GM18505 (cell line): ENCODE results near the gene SCYGR2.

Source experiments
- ATAC-seq: cut with Tn5 transposase; IDR thresholded peaks from one replicate; pipeline ENCODE4 v1.9.1; 2021; ENCODE audit not compliant: unreplicated experiment
- POLR2A ChIP-seq: IDR thresholded peaks from 4 replicates; pipeline ENCODE4 v1.6.1; 2011; ENCODE audit warnings: borderline replicate concordance; ENCODE audit not compliant: insufficient read depth, insufficient read length; ENCODE audit errors: extremely low read depth

The SCYGR2 gene

GRCh38 chr2:227595797-227596196 is 2.9 kb upstream of the SCYGR2 start:
- TF ChIP-seq POLR2A: no peak
- ATAC-seq: no peak

- ATAC-seq: no peak
- TF ChIP-seq POLR2A: no peak
Observed at GRCh38 chr2:227597036-227597435, 1.7 kb upstream of the SCYGR2 start.

- TF ChIP-seq POLR2A: no peak
- ATAC-seq: no peak
Observed at GRCh38 chr2:227597998-227598397, 695 bp upstream of the SCYGR2 start.

GRCh38 chr2:227602358-227602757 is 3.7 kb downstream of the SCYGR2 start:
- no peak for TF ChIP-seq POLR2A
- ATAC-seq: no peak

- ATAC-seq: no peak
- TF ChIP-seq POLR2A: no peak
Observed at GRCh38 chr2:227606476-227606875, 7.8 kb downstream of the SCYGR2 start.

GRCh38 chr2:227607941-227608340 is 9.2 kb downstream of the SCYGR2 start:
- no peak for TF ChIP-seq POLR2A

GRCh38 chr2:227608561-227609338 is 10.1 kb downstream of the SCYGR2 start:
- peak; percentile 47 for ATAC-seq
- TF ChIP-seq POLR2A: no peak

More at GRCh38 chr2:227607941-227608340, 9.2 kb downstream of the SCYGR2 start:
- no peak for ATAC-seq

GRCh38 chr2:227610123-227610522 is 11.4 kb downstream of the SCYGR2 start:
- no peak for TF ChIP-seq POLR2A
- peak; percentile 49 for ATAC-seq

- no peak for TF ChIP-seq POLR2A
- ATAC-seq: no peak
Observed at GRCh38 chr2:227612546-227613271, 14.0 kb downstream of the SCYGR2 start.

GRCh38 chr2:227613272-227613660 is 14.6 kb downstream of the SCYGR2 start:
- no peak for TF ChIP-seq POLR2A
- no peak for ATAC-seq

GRCh38 chr2:227614246-227614645 is 15.6 kb downstream of the SCYGR2 start:
- no peak for ATAC-seq
- TF ChIP-seq POLR2A: no peak

- TF ChIP-seq POLR2A: no peak
- no peak for ATAC-seq
Observed at GRCh38 chr2:227614740-227615139, 16.0 kb downstream of the SCYGR2 start, which contains the start of gene SCYGR3. TSS of gene SCYGR3 (minus strand) at chr2:227614840. CDS start at chr2:227614840, 0 bp downstream.

- ATAC-seq: no peak
- no peak for TF ChIP-seq POLR2A
Observed at GRCh38 chr2:227615181-227615580, 16.5 kb downstream of the SCYGR2 start.

- TF ChIP-seq POLR2A: no peak
- no peak for ATAC-seq
Observed at GRCh38 chr2:227615906-227616305, 17.2 kb downstream of the SCYGR2 start.
